Activated CD8-positive, alpha-beta T cell treated with anti-CD3 and anti-CD28 coated beads, Interleukin-2, amount 10 ng/mL, durations not matched to agents 7 days and 5 days (primary cell): ENCODE measurements around the gene PLXNB1. TPM values are rescaled to one million over a fixed set of nuclear protein-coding genes. Genes with fewer than 3 reads are reported as not detected.
"Not testable (repeated sequence)": the region's sequence is repeated elsewhere in the genome, so short reads cannot be mapped to it uniquely, and the experiment has no call there.

ENCODE experiments used
- ATAC-seq: fragments of 150-1000 bp; cut with Tn5 transposase; one replicate; pipeline ENCODE4 v1.10.0; 2021; ENCODE audit warnings: moderate library complexity
- CTCF ChIA-PET: fragments of 350-600 bp; sonication (Branson Sonifier 250); formaldehyde crosslinking; loops from one replicate; lab custom pipeline; 2021; ENCODE audit warnings: antibody characterized with exemption; lab: Charles Lee
- POLR2A ChIA-PET: fragments of 350-600 bp; sonication (Branson Sonifier 250); formaldehyde crosslinking; loops from one replicate; lab custom pipeline; 2021; ENCODE audit warnings: antibody characterized with exemption; lab: Charles Lee
- DNase-seq: peaks from one replicate; pipeline ENCODE4 v3.0.0-alpha.2; 2020
- H3K27ac Mint-ChIP-seq: one replicate; pipeline ENCODE4 v1.8.0; 2021; ENCODE audit warnings: mild to moderate bottlenecking, mixed read lengths
- H3K27me3 Mint-ChIP-seq: one replicate; pipeline ENCODE4 v1.8.0; 2021; ENCODE audit warnings: low read depth, mixed read lengths
- H3K36me3 Mint-ChIP-seq: one replicate; pipeline ENCODE4 v1.8.0; 2021; ENCODE audit warnings: low read depth, mixed read lengths
- H3K4me1 Mint-ChIP-seq: one replicate; pipeline ENCODE4 v1.8.0; 2021; ENCODE audit warnings: low read depth, mixed read lengths
- H3K4me3 Mint-ChIP-seq: one replicate; pipeline ENCODE4 v1.8.0; 2021; ENCODE audit warnings: mild to moderate bottlenecking, mixed read lengths
- H3K9me3 Mint-ChIP-seq: one replicate; pipeline ENCODE4 v1.8.0; 2022; ENCODE audit warnings: mixed read lengths; ENCODE audit not compliant: insufficient read depth
- total RNA-seq, 2 experiments: library from RNA; stranded (reverse); gene quantifications; one replicate each; pipeline ENCODE4 v1.2.3, GENCODE V29; 2021

Gene PLXNB1
- 1 to 10 TPM in 1 of 2 experiments, under 1 TPM in 1; 0.76 to 1.7 TPM for total RNA-seq

GRCh38 chr3:48429960-48430707 lies at the start of gene PLXNB1:
TSS of gene PLXNB1 (minus strand) at chr3:48430086. CDS start at chr3:48424611, 5,475 bp downstream.
- peak within 1 kb of the TSS; percentile 71 for H3K4me3 Mint-ChIP-seq
- ATAC-seq (peak; percentile 8), DNase-seq (no peak)
- peaks cover 18% of the 10 kb centered on the region for H3K27me3 Mint-ChIP-seq
- peaks cover 11% of the 10 kb centered on the region for H3K36me3 Mint-ChIP-seq
- no peaks in the 10 kb centered on the region for H3K9me3 Mint-ChIP-seq
- H3K27ac Mint-ChIP-seq, result peak within 1 kb of the TSS; percentile 61
- ChIA-PET CTCF (interaction anchor here (1.6 to 8.4 kb wide), 3 partner anchors 10 to 119 kb away, joined by 4 to 342 read pairs (median 10); partner anchors contain the start of genes CCDC51 and TMA7), POLR2A (interaction anchor here (0.6 to 1.1 kb wide), 3 partner anchors 9 to 21 kb away, joined by 3 read pairs; partner anchors contain the start of genes CCDC51 and TMA7)
- H3K4me1 Mint-ChIP-seq, result peaks cover 24% of the 10 kb centered on the region

- ChIA-PET CTCF (interaction anchor here (0.8 to 4.4 kb wide), 3 partner anchors 12 to 43 kb away, joined by 3 to 18 read pairs (median 4); no protein-coding TSS in a partner anchor), POLR2A (interaction anchor here (0.6 to 4.7 kb wide), 7 partner anchors 12 to 798 kb away, joined by 3 to 44 read pairs (median 3); partner anchors contain the start of genes CCDC51 and SHISA5)
- H3K9me3 Mint-ChIP-seq, result no peaks in the 10 kb centered on the region
- DNase-seq (peak; percentile 82), ATAC-seq (peak; percentile 88)
- peaks cover 56% of the 10 kb centered on the region for H3K4me1 Mint-ChIP-seq
- peak overlapping the region; percentile 83 for H3K4me3 Mint-ChIP-seq
- peak overlapping the region; percentile 100 for H3K27ac Mint-ChIP-seq
- H3K27me3 Mint-ChIP-seq, result no peaks in the 10 kb centered on the region
- peaks cover 32% of the 10 kb centered on the region for H3K36me3 Mint-ChIP-seq
Observed at GRCh38 chr3:48478626-48479555, 49.0 kb upstream of the PLXNB1 start.

- Mint-ChIP-seq H3K27me3 (no peaks in the 10 kb centered on the region), H3K4me1 (peaks cover 64% of the 10 kb centered on the region), H3K27ac (peak overlapping the region; percentile 100), H3K9me3 (no peaks in the 10 kb centered on the region), H3K36me3 (peaks cover 37% of the 10 kb centered on the region), H3K4me3 (peak overlapping the region; percentile 83)
- ATAC-seq (no peak), DNase-seq (no peak)
- ChIA-PET CTCF (interaction anchor here (4.4 kb wide), 1 partner anchor 42 kb away, joined by 18 read pairs; no protein-coding TSS in a partner anchor), POLR2A (interaction anchor here (4.7 kb wide), 1 partner anchor 11 kb away, joined by 44 read pairs; a partner anchor contains a TSS)
Observed at GRCh38 chr3:48477959-48478520, 48.2 kb upstream of the PLXNB1 start.

GRCh38 chr3:48476426-48477053 lies 46.7 kb upstream of the PLXNB1 start:
- Mint-ChIP-seq H3K4me3 (no peak overlapping the region), H3K27ac (peak overlapping the region; percentile 52), H3K9me3 (no peaks in the 10 kb centered on the region), H3K27me3 (no peaks in the 10 kb centered on the region), H3K36me3 (peaks cover 42% of the 10 kb centered on the region), H3K4me1 (peaks cover 64% of the 10 kb centered on the region)
- ChIA-PET POLR2A (interaction anchor here (0.6 to 4.7 kb wide), 4 partner anchors 9 to 130 kb away, joined by 4 to 44 read pairs (median 5); partner anchors contain the start of genes ATRIP and CCDC51), CTCF (interaction anchor here (0.8 to 4.4 kb wide), 3 partner anchors 11 to 41 kb away, joined by 3 to 18 read pairs (median 11); no protein-coding TSS in a partner anchor)
- DNase-seq, result no peak
- ATAC-seq, result no peak

- peak overlapping the region; percentile 58 for H3K27ac Mint-ChIP-seq
- H3K4me3 Mint-ChIP-seq, result no peak overlapping the region
- no peaks in the 10 kb centered on the region for H3K27me3 Mint-ChIP-seq
- DNase-seq, result no peak
- CTCF ChIA-PET, result interaction anchor here (2.9 to 6.1 kb wide), 2 partner anchors 33 to 39 kb away, joined by 11 to 57 read pairs; no protein-coding TSS in a partner anchor
- peaks cover 49% of the 10 kb centered on the region for H3K36me3 Mint-ChIP-seq
- ATAC-seq, result no peak
- no peaks in the 10 kb centered on the region for H3K9me3 Mint-ChIP-seq
- POLR2A ChIA-PET, result no interaction called here
- H3K4me1 Mint-ChIP-seq, result peaks cover 72% of the 10 kb centered on the region
Observed at GRCh38 chr3:48475188-48475587, 45.3 kb upstream of the PLXNB1 start.

- Mint-ChIP-seq H3K4me3 (no peak overlapping the region), H3K27ac (peak overlapping the region; percentile 58)
Observed at GRCh38 chr3:48474619-48475018, 44.7 kb upstream of the PLXNB1 start.

GRCh38 chr3:48474031-48474430 lies 44.1 kb upstream of the PLXNB1 start:
- not testable (repeated sequence) for H3K9me3 Mint-ChIP-seq, ATAC-seq, DNase-seq, H3K27me3 Mint-ChIP-seq, H3K4me3 Mint-ChIP-seq
- ChIA-PET CTCF (interaction anchor here (0.9 to 6.1 kb wide), 11 partner anchors 28 to 80 kb away, joined by 3 to 57 read pairs (median 10); partner anchors contain the start of genes CCDC51, SHISA5 and TMA7), POLR2A (interaction anchor here (1.0 to 2.7 kb wide), 6 partner anchors 21 to 243 kb away, joined by 3 to 35 read pairs (median 13); partner anchors contain the start of genes ATRIP, CCDC51, IP6K2 and SHISA5)
- H3K27ac Mint-ChIP-seq, result peak overlapping the region; percentile 100
- peaks cover 73% of the 10 kb centered on the region for H3K4me1 Mint-ChIP-seq
- peaks cover 58% of the 10 kb centered on the region for H3K36me3 Mint-ChIP-seq

More at GRCh38 chr3:48474619-48475018, 44.7 kb upstream of the PLXNB1 start:
- H3K9me3 Mint-ChIP-seq, result no peaks in the 10 kb centered on the region
- no peak for DNase-seq
- H3K27me3 Mint-ChIP-seq, result no peaks in the 10 kb centered on the region
- ChIA-PET POLR2A (no interaction called here), CTCF (interaction anchor here (2.9 to 6.1 kb wide), 4 partner anchors 33 to 74 kb away, joined by 11 to 57 read pairs (median 28); no protein-coding TSS in a partner anchor)
- H3K36me3 Mint-ChIP-seq, result peaks cover 53% of the 10 kb centered on the region
- ATAC-seq, result no peak
- H3K4me1 Mint-ChIP-seq, result peaks cover 72% of the 10 kb centered on the region

GRCh38 chr3:48473617-48473952 lies 43.7 kb upstream of the PLXNB1 start:
- H3K9me3 Mint-ChIP-seq, result no peaks in the 10 kb centered on the region
- H3K4me1 Mint-ChIP-seq, result peaks cover 73% of the 10 kb centered on the region

GRCh38 chr3:48472923-48473616 lies 43.2 kb upstream of the PLXNB1 start:
- H3K36me3 Mint-ChIP-seq, result peaks cover 60% of the 10 kb centered on the region
- H3K27ac Mint-ChIP-seq, result peak overlapping the region; percentile 100
- CTCF ChIA-PET, result interaction anchor here (0.7 to 6.1 kb wide), 18 partner anchors 12 to 85 kb away, joined by 3 to 57 read pairs (median 5); partner anchors contain the start of genes ATRIP, CCDC51, SHISA5 and TMA7
- peak; percentile 88 for ATAC-seq
- H3K4me1 Mint-ChIP-seq, result peaks cover 73% of the 10 kb centered on the region
- peak; percentile 98 for DNase-seq
- POLR2A ChIA-PET, result interaction anchor here (0.5 to 2.7 kb wide), 20 partner anchors 9 to 244 kb away, joined by 3 to 35 read pairs (median 5); partner anchors contain the start of genes ATRIP, CCDC51, IP6K2 and NME6
- peak overlapping the region; percentile 93 for H3K4me3 Mint-ChIP-seq
- H3K9me3 Mint-ChIP-seq, result no peaks in the 10 kb centered on the region
- H3K27me3 Mint-ChIP-seq, result no peaks in the 10 kb centered on the region

More at GRCh38 chr3:48473617-48473952, 43.7 kb upstream of the PLXNB1 start:
- ATAC-seq (no peak), DNase-seq (no peak)
- peak overlapping the region; percentile 93 for H3K4me3 Mint-ChIP-seq
- ChIA-PET POLR2A (interaction anchor here (0.5 to 2.7 kb wide), 17 partner anchors 8 to 243 kb away, joined by 3 to 35 read pairs (median 7); partner anchors contain the start of genes ATRIP, CCDC51, IP6K2 and NME6), CTCF (interaction anchor here (0.9 to 6.1 kb wide), 17 partner anchors 16 to 85 kb away, joined by 3 to 57 read pairs (median 5); partner anchors contain the start of genes ATRIP, CCDC51, SHISA5 and TMA7)
- no peaks in the 10 kb centered on the region for H3K27me3 Mint-ChIP-seq
- peak overlapping the region; percentile 100 for H3K27ac Mint-ChIP-seq
- H3K36me3 Mint-ChIP-seq, result peaks cover 58% of the 10 kb centered on the region
